H9 (cell line): ENCODE data around the gene ZNF816. TPM values are rescaled to one million over a fixed set of nuclear protein-coding genes. Genes with fewer than 3 reads are reported as not detected.

Experiments
- DNase-seq: peaks from one replicate; pipeline ENCODE4 v3.0.0-alpha.2; 2017
- H2AFZ ChIP-seq: one replicate; pipeline ENCODE4 v1.6.1; 2013; ENCODE audit warnings: mild to moderate bottlenecking, low read length, control low read depth, moderate library complexity
- H2AK5ac ChIP-seq: 2 replicates; pipeline ENCODE4 v1.6.1; 2013; ENCODE audit warnings: low read length, control low read depth, mixed read lengths; ENCODE audit not compliant: insufficient read length
- H2BK120ac ChIP-seq: one replicate; pipeline ENCODE4 v1.6.1; 2013; ENCODE audit warnings: low read depth, mild to moderate bottlenecking, low read length, control low read depth, inconsistent platforms; ENCODE audit not compliant: poor library complexity, severe bottlenecking
- H2BK12ac ChIP-seq: 2 replicates; pipeline ENCODE4 v1.6.1; 2013; ENCODE audit warnings: low read length, control low read depth, mixed read lengths, low read depth; ENCODE audit not compliant: insufficient read length
- H2BK15ac ChIP-seq: 2 replicates; pipeline ENCODE4 v1.6.1; 2013; ENCODE audit warnings: low read depth, low read length, control low read depth
- H2BK20ac ChIP-seq: one replicate; pipeline ENCODE4 v1.6.1; 2013; ENCODE audit warnings: low read depth, mild to moderate bottlenecking, low read length, control low read depth, inconsistent platforms; ENCODE audit not compliant: poor library complexity, severe bottlenecking
- H2BK5ac ChIP-seq: 2 replicates; pipeline ENCODE4 v1.6.1; 2013; ENCODE audit warnings: low read length, control low read depth, mixed read lengths; ENCODE audit not compliant: insufficient read length
- H3K14ac ChIP-seq: 2 replicates; pipeline ENCODE4 v1.6.1; 2013; ENCODE audit warnings: low read length, control low read depth; ENCODE audit not compliant: insufficient read depth
- H3K18ac ChIP-seq: 2 replicates; pipeline ENCODE4 v1.6.1; 2013; ENCODE audit warnings: low read depth, mild to moderate bottlenecking, mixed read lengths, low read length, control low read depth; ENCODE audit not compliant: insufficient read length
- H3K23ac ChIP-seq: 2 replicates; pipeline ENCODE4 v1.6.1; 2013; ENCODE audit warnings: low read length, control low read depth, mixed read lengths, low read depth; ENCODE audit not compliant: insufficient read length
- H3K23me2 ChIP-seq: 2 replicates; pipeline ENCODE4 v1.6.1; 2013; ENCODE audit warnings: low read depth, mild to moderate bottlenecking, mixed read lengths, low read length, control low read depth; ENCODE audit not compliant: insufficient read length, poor library complexity, severe bottlenecking
- H3K27ac ChIP-seq: 2 replicates; pipeline ENCODE4 v1.5.1; 2013; ENCODE audit warnings: low read length, control low read depth, mixed read lengths, low read depth; ENCODE audit not compliant: insufficient read length
- H3K27me3 ChIP-seq: 2 replicates; pipeline ENCODE4 v1.6.1; 2013; ENCODE audit warnings: low read length, control low read depth, inconsistent platforms; ENCODE audit not compliant: insufficient read depth
- H3K4ac ChIP-seq: 2 replicates; pipeline ENCODE4 v1.6.1; 2013; ENCODE audit warnings: low read depth, mild to moderate bottlenecking, control low read depth, inconsistent platforms, low read length, moderate library complexity
- H3K4me1 ChIP-seq: 2 replicates; pipeline ENCODE4 v1.6.1; 2013; ENCODE audit warnings: low read length, control low read depth, inconsistent platforms; ENCODE audit not compliant: insufficient read depth
- H3K4me2 ChIP-seq: 2 replicates; pipeline ENCODE4 v1.6.1; 2013; ENCODE audit warnings: low read length, control low read depth, mixed read lengths; ENCODE audit not compliant: insufficient read length, insufficient read depth
- H3K56ac ChIP-seq: 2 replicates; pipeline ENCODE4 v1.6.1; 2013; ENCODE audit warnings: low read depth, mild to moderate bottlenecking, mixed read lengths, low read length, control low read depth; ENCODE audit not compliant: insufficient read length
- H3K79me1 ChIP-seq: 2 replicates; pipeline ENCODE4 v1.6.1; 2013; ENCODE audit warnings: low read depth, mild to moderate bottlenecking, moderate library complexity, low read length, control low read depth, inconsistent platforms; ENCODE audit not compliant: insufficient read depth, poor library complexity, severe bottlenecking
- H3K79me2 ChIP-seq: 2 replicates; pipeline ENCODE4 v1.6.1; 2013; ENCODE audit warnings: low read length, control low read depth, inconsistent platforms; ENCODE audit not compliant: insufficient read depth
- H3K9ac ChIP-seq: 2 replicates; pipeline ENCODE4 v1.6.1; 2013; ENCODE audit warnings: low read length, control low read depth, mixed read lengths; ENCODE audit not compliant: insufficient read length; ENCODE audit errors: extremely low read depth
- H3K9me3 ChIP-seq: one replicate; pipeline ENCODE4 v1.6.1; 2013; ENCODE audit warnings: low read depth, low read length, inconsistent platforms; ENCODE audit not compliant: control insufficient read depth
- H3T11ph ChIP-seq: one replicate; pipeline ENCODE4 v1.6.1; 2013; ENCODE audit warnings: mild to moderate bottlenecking, low read length, control low read depth, inconsistent platforms
- H4K20me1 ChIP-seq: one replicate; pipeline ENCODE4 v1.6.1; 2013; ENCODE audit not compliant: control insufficient read depth, insufficient read length, insufficient read depth
- H4K5ac ChIP-seq: 2 replicates; pipeline ENCODE4 v1.6.1; 2013; ENCODE audit warnings: low read depth, mild to moderate bottlenecking, mixed read lengths, low read length, control low read depth; ENCODE audit not compliant: insufficient read length
- H4K8ac ChIP-seq: replicated peaks from 2 replicates; pipeline ENCODE4 v1.6.1; 2013; ENCODE audit warnings: low read length, control low read depth, mixed read lengths, low read depth; ENCODE audit not compliant: insufficient read length
- H4K91ac ChIP-seq: 2 replicates; pipeline ENCODE4 v1.6.1; 2013; ENCODE audit warnings: low read depth, mild to moderate bottlenecking, moderate library complexity, mixed read lengths, low read length, control low read depth; ENCODE audit not compliant: insufficient read length
- H3K27ac Mint-ChIP-seq, 3 experiments: 2 replicates in 2 of 3; 3 replicates in 1 of 3; pipeline ENCODE4 v1.8.0; 2020 to 2021; ENCODE audit warnings: mixed read lengths in 3 of 3, mild to moderate bottlenecking in 1 of 3, moderate library complexity in 1 of 3
- H3K27me3 Mint-ChIP-seq: 2 replicates; pipeline ENCODE4 v1.8.0; 2021; ENCODE audit warnings: low read depth, mild to moderate bottlenecking, moderate library complexity, mixed read lengths
- H3K36me3 Mint-ChIP-seq, 3 experiments: 2 replicates in 2 of 3; 3 replicates in 1 of 3; pipeline ENCODE4 v1.8.0; 2020 to 2021; ENCODE audit warnings: low read depth in 3 of 3, mixed read lengths in 3 of 3; ENCODE audit not compliant: insufficient read depth in 1 of 3
- H3K4me1 Mint-ChIP-seq, 2 experiments: 2 replicates each; pipeline ENCODE4 v1.8.0; 2020; ENCODE audit warnings: mixed read lengths in 2 of 2
- H3K4me3 Mint-ChIP-seq, 2 experiments: 2 replicates in 1 of 2; 3 replicates in 1 of 2; pipeline ENCODE4 v1.8.0; 2020 to 2021; ENCODE audit warnings: mild to moderate bottlenecking in 2 of 2, mixed read lengths in 2 of 2, moderate library complexity in 1 of 2
- H3K9me3 Mint-ChIP-seq, 2 experiments: 2 replicates in 1 of 2; 3 replicates in 1 of 2; pipeline ENCODE4 v1.8.0; 2020; ENCODE audit warnings: mild to moderate bottlenecking in 2 of 2, mixed read lengths in 2 of 2, moderate library complexity in 1 of 2
- WGBS: extraction: QIAGEN DNeasy Blood & Tissue Kit; methylation state at CpG from one replicate; pipeline ENCODE4 v1.1.7; 2013; ENCODE audit warnings: missing lambda C conversion rate, low lambda C conversion rate, mixed read lengths; ENCODE audit not compliant: insufficient read length; ENCODE audit errors: extremely low coverage; 5-methylcytosine and 5-hydroxymethylcytosine counted together
- total RNA-seq: library from RNA; stranded (reverse); gene quantifications from 2 replicates; pipeline ENCODE4 v1.2.1, GENCODE V29; 2021
- TF ChIP-seq, protein P1 (sequence below): fragments of 200-600 bp; sonication (generic); conservative IDR thresholded peaks from 3 replicates; pipeline ENCODE4 v1.8.0; 2021; ENCODE audit warnings: antibody characterized with exemption, mild to moderate bottlenecking

ZNF816 gene
- total RNA-seq, 1 experiment from 2014 or later = 15.1 TPM

DNA sequence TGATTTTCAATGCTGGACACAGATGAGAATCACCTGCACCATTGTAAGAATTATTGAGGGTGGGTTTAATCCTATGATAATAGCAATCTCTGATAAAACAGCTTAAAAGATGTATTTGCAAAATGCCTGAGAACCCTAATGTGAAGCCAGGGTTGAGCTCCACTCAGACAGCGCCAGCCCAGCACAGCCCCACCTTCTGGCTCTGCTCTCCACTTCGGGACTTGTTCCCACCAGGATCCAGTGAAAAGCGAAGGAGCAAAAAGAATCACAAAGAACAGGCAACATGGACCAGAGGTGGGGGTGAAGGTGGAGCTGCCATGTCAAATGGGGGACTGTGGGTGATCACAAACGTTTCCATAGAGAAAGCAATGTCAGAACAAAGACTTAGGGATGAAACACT, 18.6 kb upstream of the ZNF816 start:
- Histone ChIP-seq H3K23ac (no peak overlapping the region), H2AK5ac (no peak overlapping the region), H3K23me2 (no peaks in the 10 kb centered on the region), H4K91ac (no peak overlapping the region), H2BK12ac (no peak overlapping the region), H3K27me3 (no peaks in the 10 kb centered on the region), H3K56ac (no peak overlapping the region), H3K79me2 (no peaks in the 10 kb centered on the region), H2BK15ac (no peak overlapping the region), H2AFZ (no peak overlapping the region), H4K5ac (no peak overlapping the region), H3K4me2 (no peak overlapping the region), H3K79me1 (no peaks in the 10 kb centered on the region), H2BK20ac (no peak overlapping the region), H3K18ac (no peak overlapping the region), H3K9me3 (peaks cover 8% of the 10 kb centered on the region), H3K27ac (no peak overlapping the region), H3K9ac (no peak overlapping the region), H2BK5ac (no peak overlapping the region), H3K4ac (no peak overlapping the region), H4K8ac (no peak overlapping the region), H3K4me1 (no peaks in the 10 kb centered on the region), H3K14ac (no peak overlapping the region), H4K20me1 (no peaks in the 10 kb centered on the region), H2BK120ac (no peak overlapping the region), H3T11ph (no peak overlapping the region)
- WGBS = no CpG with 5 or more reads among the region's 4 CpGs
- TF ChIP-seq, protein P1, sequence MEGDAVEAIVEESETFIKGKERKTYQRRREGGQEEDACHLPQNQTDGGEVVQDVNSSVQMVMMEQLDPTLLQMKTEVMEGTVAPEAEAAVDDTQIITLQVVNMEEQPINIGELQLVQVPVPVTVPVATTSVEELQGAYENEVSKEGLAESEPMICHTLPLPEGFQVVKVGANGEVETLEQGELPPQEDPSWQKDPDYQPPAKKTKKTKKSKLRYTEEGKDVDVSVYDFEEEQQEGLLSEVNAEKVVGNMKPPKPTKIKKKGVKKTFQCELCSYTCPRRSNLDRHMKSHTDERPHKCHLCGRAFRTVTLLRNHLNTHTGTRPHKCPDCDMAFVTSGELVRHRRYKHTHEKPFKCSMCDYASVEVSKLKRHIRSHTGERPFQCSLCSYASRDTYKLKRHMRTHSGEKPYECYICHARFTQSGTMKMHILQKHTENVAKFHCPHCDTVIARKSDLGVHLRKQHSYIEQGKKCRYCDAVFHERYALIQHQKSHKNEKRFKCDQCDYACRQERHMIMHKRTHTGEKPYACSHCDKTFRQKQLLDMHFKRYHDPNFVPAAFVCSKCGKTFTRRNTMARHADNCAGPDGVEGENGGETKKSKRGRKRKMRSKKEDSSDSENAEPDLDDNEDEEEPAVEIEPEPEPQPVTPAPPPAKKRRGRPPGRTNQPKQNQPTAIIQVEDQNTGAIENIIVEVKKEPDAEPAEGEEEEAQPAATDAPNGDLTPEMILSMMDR = peak; percentile 28; the same call in 2 of the 3 replicates
- H3K27ac Mint-ChIP-seq = peak overlapping the region in 1 of 3 experiments; percentile 78; a peak in 1 of 7 replicates
- H3K36me3 Mint-ChIP-seq = peaks cover 15 to 18% (median 16%) of the 10 kb centered on the region in 3 experiments; a peak in 5 of 7 replicates
- DNase-seq = peak; percentile 39
- peaks cover 5 to 9% of the 10 kb centered on the region in 2 experiments; a peak in 3 of 4 replicates for H3K4me1 Mint-ChIP-seq
- no peak overlapping the region for H3K4me3 Mint-ChIP-seq
- H3K9me3 Mint-ChIP-seq = peaks cover 3% of the 10 kb centered on the region in 2 experiments; a peak in 4 of 5 replicates
- no peaks in the 10 kb centered on the region; the same call in 1 of the 2 replicates for H3K27me3 Mint-ChIP-seq
